ENCODE measurements around the gene ACVR1B. TPM values are rescaled to one million over a fixed set of nuclear protein-coding genes. Genes with fewer than 3 reads are reported as not detected.

ACVR1B gene
- total and polyA plus RNA-seq, 9 of the 15 experiments (the other 6 are each of a cell fraction or from before 2014, with no cell fraction given): 0.97 to 15.1 (median 6.8) TPM

GRCh38 chr12:52036587-52037171 is 85.2 kb downstream of the ACVR1B start (continued):
- TF ChIP-seq, protein P1, sequence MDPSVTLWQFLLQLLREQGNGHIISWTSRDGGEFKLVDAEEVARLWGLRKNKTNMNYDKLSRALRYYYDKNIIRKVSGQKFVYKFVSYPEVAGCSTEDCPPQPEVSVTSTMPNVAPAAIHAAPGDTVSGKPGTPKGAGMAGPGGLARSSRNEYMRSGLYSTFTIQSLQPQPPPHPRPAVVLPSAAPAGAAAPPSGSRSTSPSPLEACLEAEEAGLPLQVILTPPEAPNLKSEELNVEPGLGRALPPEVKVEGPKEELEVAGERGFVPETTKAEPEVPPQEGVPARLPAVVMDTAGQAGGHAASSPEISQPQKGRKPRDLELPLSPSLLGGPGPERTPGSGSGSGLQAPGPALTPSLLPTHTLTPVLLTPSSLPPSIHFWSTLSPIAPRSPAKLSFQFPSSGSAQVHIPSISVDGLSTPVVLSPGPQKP (CRISPR knock-in tag; IDR thresholded peaks at IDR 0.05): no peak
- TF ChIP-seq POLR3G (IDR thresholded peaks at IDR 0.05; ENCODE audit: extremely low read depth, insufficient read length, insufficient replicate concordance): no peak
- TF ChIP-seq GABPB1 (CRISPR knock-in tag; IDR thresholded peaks at IDR 0.05): no peak
- no peak for TF ChIP-seq KDM2B (CRISPR knock-in tag; IDR thresholded peaks at IDR 0.05)
- no peak for TF ChIP-seq FOXO4 (CRISPR knock-in tag; IDR thresholded peaks at IDR 0.05)
- no peak for TF ChIP-seq HMG20A (CRISPR knock-in tag; conservative IDR thresholded peaks at IDR 0.05)
- TF ChIP-seq ZFPM2 (CRISPR knock-in tag; IDR thresholded peaks at IDR 0.05): no peak
- TF ChIP-seq ZNF121 (CRISPR knock-in tag; conservative IDR thresholded peaks at IDR 0.05): no peak
- TF ChIP-seq SUPT5H (IDR thresholded peaks at IDR 0.05): no peak
- TF ChIP-seq ZNF655 (CRISPR knock-in tag; IDR thresholded peaks at IDR 0.05): no peak
- no peak for TF ChIP-seq POLR2A (conservative IDR thresholded peaks at IDR 0.05)
- TF ChIP-seq ETS1 (conservative IDR thresholded peaks at IDR 0.05; ENCODE audit: control insufficient read depth, low read depth, low read length): no peak
- TF ChIP-seq, protein P2, sequence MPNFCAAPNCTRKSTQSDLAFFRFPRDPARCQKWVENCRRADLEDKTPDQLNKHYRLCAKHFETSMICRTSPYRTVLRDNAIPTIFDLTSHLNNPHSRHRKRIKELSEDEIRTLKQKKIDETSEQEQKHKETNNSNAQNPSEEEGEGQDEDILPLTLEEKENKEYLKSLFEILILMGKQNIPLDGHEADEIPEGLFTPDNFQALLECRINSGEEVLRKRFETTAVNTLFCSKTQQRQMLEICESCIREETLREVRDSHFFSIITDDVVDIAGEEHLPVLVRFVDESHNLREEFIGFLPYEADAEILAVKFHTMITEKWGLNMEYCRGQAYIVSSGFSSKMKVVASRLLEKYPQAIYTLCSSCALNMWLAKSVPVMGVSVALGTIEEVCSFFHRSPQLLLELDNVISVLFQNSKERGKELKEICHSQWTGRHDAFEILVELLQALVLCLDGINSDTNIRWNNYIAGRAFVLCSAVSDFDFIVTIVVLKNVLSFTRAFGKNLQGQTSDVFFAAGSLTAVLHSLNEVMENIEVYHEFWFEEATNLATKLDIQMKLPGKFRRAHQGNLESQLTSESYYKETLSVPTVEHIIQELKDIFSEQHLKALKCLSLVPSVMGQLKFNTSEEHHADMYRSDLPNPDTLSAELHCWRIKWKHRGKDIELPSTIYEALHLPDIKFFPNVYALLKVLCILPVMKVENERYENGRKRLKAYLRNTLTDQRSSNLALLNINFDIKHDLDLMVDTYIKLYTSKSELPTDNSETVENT (CRISPR knock-in tag; IDR thresholded peaks at IDR 0.05): no peak
- TF ChIP-seq, protein P3, sequence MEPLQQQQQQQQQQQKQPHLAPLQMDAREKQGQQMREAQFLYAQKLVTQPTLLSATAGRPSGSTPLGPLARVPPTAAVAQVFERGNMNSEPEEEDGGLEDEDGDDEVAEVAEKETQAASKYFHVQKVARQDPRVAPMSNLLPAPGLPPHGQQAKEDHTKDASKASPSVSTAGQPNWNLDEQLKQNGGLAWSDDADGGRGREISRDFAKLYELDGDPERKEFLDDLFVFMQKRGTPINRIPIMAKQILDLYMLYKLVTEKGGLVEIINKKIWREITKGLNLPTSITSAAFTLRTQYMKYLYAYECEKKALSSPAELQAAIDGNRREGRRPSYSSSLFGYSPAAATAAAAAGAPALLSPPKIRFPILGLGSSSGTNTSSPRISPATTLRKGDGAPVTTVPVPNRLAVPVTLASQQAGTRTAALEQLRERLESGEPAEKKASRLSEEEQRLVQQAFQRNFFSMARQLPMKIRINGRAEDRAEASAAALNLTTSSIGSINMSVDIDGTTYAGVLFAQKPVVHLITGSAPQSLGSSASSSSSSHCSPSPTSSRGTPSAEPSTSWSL (CRISPR knock-in tag; IDR thresholded peaks at IDR 0.05; ENCODE audit: borderline replicate concordance): no peak
- peak in 1 of 2 experiments; percentile 37; a peak in 1 of 4 replicates for TF ChIP-seq KDM1A (IDR thresholded peaks at IDR 0.05)
- TF ChIP-seq ILF3 (IDR thresholded peaks at IDR 0.05; ENCODE audit: borderline replicate concordance): no peak
- TF ChIP-seq ZFP36 (IDR thresholded peaks at IDR 0.05; ENCODE audit: low read depth, low read length, partially characterized antibody): peak; percentile 10
- TF ChIP-seq NRF1 (conservative IDR thresholded peaks at IDR 0.05 in 1 of 2, IDR thresholded peaks at IDR 0.05 in 1 of 2): peak; percentile 74 to 75
- peak in 1 of 2 experiments; percentile 34; a peak in 1 of 4 replicates for TF ChIP-seq KDM4B (IDR thresholded peaks at IDR 0.05; ENCODE audit: borderline replicate concordance in 2 of 2, low read depth in 1 of 2)
- 0 out of 4 replicates have a peak, but pooled peaks of 1 of the 2 experiments have one; percentile 21 for TF ChIP-seq TEAD1 (CRISPR knock-in tag; IDR thresholded peaks at IDR 0.05)
